SW 1271 (cell line): ENCODE data around the gene KLHL17.
"Not testable (repeated sequence)": the region's sequence is repeated elsewhere in the genome, so short reads cannot be mapped to it uniquely, and the experiment has no call there.

ENCODE experiments used
- DNase-seq, 2 experiments: peaks; one replicate each; lab custom pipeline; 2025; lab: John Stamatoyannopoulos, UW

KLHL17 gene

DNA sequence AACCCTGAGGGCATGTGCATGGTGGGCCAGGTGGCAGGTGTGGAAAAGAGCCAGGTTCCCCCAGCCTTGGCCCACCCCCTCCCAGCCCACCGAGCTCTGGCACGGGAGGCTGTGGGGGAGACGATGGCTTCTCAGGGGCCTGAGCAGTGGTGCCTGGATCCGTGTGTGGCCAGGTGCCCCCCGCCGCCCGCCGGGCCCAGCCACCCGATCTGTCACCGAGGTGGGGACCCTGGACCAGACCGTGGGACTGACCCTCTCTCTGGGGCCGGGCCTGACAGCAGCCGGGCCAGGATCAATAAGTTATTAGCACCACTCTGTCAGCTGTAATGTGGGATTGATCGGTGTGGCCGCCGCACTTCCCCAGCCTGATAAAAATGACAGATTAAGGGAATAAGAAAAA, 22.9 kb upstream of the KLHL17 start:
- no peak for DNase-seq

DNA sequence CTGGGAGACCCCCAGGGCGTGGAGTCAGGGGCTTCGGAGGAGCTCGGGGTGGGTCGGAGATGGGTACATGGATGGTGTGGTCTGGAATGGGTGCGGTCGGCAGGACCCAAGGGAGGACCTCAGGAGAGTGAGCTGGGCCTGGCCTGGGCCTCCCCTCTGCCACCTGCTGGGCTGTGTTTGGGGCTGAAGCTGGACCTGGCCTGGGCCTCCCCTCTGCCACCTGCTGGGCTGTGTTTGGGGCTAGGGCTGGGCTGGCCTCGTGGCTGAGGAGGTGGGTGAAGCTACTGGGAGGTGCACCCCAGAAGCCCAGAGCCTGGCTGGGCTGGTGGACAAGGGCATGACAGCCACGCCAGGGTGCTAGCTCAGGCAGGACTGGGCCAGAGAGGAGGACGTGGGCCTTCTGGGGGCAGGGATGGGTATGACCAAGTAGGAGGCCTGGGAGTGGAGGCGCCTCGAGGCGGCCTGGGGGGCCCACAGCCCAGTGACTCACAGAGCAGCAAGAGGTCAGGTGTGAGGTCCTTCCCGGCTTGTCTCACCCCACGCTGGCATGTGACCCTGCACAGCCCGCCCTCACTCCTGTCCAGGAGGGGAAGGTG, 22.2 kb upstream of the KLHL17 start:
- peak in 1 of 2 experiments; percentile 15 for DNase-seq

DNA sequence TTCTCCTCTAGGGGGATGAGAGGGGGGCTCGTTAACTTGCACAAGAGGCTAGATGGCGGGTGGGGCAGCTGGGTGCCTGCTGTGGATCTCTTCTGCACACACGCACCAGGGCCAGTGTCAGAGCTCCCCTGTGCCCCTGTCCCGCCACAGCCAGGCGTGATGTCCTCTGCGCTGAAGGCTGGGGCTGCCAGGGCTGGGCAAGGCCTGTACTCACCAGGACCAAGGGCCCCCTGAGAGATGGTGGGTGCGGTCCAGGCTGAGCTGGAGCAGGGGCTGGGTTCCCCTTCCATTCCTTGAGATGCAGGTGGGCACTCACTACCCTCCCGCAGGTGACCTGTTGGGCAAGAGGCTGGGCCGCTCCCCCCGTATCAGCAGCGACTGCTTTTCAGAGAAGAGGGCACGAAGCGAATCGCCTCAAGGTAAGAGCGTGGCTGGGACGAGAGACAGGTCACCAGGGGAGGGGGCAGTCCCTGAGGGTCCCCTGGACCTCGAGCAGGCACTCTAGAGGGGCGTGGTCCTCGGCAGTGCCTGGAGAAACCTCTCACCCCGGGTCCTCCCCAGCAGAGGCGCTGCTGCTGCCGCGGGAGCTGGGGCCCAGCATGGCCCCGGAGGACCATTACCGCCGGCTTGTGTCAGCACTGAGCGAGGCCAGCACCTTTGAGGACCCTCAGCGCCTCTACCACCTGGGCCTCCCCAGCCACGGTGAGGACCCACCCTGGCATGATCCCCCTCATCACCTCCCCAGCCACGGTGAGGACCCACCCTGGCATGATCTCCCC, 21.5 kb upstream of the KLHL17 start:
- DNase-seq, result no peak

DNA sequence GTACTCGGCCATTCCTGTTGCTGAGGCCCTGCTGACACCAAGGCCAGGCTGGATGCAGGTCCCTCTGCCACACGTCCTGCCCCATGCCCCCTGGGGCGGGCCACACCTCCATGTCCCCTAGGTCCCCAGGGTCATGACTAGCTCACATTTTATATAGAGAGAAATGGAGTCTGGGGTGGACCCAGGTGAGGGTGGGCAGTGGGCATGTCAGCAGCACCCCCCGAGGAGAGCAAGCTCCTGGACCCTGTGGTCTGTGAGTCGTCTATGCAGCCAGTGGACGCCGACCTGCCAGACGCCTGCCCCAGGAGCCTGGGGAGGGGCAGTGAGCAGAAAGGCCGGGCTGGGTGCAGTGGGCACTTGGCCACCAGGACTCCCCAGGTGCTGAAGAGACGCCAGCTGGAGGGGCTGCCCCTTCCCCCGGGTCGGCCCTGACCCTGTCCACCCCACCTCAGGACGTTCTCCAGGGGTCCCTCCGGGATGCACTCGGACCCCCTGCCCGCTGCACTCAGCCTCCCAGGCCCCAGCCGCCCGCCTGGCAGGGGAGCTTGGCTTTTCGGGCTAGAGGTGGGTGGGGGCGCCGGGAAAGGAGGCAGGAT, 20.8 kb upstream of the KLHL17 start:
- DNase-seq, result no peak

DNA sequence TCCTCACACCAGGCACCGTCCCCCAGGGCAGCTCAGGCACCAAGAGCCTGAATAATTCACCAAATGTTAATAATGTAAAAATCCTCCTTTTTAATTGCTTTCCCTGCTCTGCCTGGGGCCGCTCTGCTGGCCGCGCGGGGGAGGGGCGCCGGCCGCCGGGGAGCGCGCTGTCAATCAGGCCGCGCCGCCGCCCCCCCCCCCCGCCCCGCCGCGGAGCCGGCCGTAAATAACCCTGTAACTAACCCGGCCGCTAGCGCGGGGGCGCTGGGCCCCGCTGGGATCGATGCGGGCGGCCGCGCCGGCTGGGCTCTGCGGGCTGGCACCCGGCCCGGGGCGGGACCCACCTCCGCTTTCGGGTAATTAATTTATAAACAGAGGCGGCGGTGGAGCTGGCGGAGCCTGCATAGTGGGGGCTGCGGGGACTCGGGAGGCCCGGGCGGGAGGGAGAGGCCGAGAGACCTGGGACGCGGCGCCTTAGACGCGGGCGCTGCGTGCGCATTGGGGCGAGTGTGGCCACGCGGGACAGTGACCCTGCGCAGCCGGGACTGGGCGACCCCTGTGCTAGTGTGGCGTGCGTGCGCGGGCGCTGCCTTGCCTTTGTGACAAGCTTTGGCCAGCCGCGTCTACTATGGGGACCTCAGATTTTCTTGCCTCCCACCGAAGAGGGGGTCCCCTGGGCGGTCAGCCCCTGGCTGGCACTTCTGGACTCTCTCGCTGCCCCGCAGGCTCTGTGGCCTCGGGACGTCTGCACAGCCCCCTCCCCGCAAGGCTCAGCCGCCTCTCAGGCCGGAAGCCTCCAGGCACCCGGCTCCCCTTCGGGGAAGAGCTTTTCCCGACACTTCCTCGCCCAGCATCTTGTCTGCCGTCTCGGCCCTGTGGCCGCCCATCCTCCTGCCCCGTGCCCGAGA, 20.0 kb upstream of the KLHL17 start:
- no peak for DNase-seq

DNA sequence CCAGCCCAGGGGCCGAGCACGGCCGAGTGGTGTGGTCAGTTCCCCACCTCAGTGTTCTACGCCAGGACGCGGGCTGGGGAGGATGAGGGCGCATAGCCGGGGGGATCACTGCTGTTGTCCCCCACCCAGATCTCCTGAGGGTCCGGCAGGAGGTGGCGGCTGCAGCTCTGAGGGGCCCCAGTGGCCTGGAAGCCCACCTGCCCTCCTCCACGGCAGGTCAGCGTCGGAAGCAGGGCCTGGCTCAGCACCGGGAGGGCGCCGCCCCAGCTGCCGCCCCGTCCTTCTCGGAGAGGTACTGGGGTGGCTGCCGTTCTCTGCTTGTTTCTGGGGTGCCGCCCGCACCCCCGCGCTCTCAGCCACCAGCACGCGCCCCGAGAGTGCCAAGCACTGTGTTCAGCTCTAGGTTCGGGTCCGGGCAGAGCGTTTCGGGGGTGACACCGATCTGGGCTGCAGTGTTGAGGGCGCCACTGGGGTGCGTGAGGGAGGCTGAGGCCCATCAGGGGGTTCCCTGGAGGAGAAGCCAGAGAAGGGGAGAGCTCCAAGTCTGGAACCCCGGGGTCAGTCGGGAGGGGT, 19.3 kb upstream of the KLHL17 start:
- no peak for DNase-seq

DNA sequence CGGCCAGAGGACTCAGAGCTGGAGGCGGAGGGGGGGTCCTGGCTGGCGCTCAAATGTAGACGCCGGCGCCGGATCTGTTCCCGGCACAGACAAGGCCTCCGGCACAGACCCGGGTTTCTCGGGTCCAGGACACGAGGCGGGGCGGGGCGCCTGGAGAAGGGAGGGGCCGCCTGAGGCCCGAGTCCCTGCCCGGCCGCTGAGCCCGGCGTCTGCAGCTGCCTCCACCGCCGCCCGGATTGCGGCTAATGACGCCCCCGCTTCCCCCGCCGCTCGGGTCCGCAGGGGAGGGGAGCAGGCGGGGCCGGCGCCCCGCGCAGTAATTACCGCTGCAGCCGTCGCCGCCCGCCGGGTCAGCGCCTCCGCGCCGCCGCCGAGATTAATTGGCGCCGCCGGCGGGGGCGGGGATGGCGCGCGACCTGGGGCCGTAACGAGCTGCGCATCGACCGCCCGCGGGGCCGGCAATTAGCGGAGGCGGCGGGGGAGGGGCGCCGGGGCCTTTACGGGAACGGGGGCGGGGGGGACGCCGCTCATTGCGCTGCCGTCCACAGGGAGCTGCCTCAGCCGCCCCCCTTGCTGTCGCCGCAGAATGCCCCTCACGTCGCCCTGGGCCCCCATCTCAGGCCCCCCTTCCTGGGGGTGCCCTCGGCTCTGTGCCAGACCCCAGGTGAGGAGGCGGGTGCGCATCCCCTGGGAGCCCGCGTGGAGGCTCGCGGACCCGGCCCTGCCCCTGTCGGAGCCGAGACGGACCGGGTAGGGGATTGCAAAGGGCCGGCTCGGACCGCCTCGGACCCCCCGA, 18.6 kb upstream of the KLHL17 start:
- DNase-seq, result peak in 1 of 2 experiments; percentile 20

DNA sequence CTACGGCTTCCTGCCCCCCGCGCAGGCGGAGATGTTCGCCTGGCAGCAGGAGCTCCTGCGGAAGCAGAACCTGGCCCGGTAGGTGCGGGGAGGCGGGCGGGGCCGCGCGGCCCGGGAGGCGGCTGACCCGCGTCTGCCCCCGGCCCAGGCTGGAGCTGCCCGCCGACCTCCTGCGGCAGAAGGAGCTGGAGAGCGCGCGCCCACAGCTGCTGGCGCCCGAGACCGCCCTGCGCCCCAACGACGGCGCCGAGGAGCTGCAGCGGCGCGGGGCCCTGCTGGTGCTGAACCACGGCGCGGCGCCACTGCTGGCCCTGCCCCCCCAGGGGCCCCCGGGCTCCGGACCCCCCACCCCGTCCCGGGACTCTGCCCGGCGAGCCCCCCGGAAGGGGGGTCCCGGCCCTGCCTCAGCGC, 18.0 kb upstream of the KLHL17 start:
- DNase-seq, result no peak

DNA sequence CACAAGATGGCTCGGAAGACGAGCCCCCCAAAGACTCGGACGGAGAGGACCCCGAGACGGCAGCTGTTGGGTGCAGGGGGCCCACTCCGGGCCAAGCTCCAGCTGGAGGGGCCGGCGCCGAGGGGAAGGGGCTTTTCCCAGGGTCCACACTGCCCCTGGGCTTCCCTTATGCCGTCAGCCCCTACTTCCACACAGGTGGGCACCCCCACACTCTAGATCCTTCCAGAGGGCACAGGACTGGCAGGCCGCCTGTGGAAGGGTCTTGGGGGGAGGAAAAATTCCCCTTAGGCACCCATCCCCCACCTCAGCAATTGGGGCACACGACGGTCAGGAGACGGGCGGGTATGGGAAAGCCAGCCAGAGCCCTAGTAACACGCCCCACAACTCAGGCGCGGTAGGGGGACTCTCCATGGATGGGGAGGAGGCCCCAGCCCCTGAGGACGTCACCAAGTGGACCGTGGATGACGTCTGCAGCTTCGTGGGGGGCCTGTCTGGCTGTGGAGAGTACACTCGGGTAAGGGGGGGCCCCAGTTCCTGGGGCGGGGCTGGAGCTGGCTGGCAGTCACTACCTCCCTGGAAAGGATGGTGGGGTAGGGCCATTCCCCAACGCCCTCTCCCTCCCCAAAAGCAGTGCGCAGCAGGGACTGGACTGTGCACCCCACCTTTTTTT, 17.4 kb upstream of the KLHL17 start:
- DNase-seq, result no peak

DNA sequence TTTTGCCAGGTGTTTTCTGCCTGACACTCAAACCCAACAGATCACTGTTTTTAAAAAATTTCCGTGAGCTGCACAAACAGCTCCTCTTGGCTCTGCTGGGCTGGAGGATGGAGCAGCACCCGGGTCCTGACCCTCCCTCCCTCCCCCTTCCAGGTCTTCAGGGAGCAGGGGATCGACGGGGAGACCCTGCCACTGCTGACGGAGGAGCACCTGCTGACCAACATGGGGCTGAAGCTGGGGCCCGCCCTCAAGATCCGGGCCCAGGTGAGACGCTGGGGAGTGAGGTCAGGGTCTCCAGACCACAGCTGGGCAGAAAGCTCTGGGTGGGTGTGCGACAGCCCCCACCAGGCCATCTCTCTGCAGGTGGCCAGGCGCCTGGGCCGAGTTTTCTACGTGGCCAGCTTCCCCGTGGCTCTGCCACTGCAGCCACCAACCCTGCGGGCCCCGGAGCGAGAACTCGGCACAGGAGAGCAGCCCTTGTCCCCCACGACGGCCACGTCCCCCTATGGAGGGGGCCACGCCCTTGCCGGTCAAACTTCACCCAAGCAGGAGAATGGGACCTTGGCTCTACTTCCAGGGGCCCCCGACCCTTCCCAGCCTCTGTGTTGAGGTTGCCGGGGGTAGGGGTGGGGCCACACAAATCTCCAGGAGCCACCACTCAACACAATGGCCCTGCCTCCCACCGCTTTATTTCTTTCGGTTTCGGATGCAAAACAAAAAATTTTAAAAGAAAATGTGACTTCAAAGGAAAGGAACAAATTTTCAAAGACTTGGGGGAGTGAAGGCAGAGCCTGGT, 16.6 kb upstream of the KLHL17 start:
- DNase-seq, result no peak

DNA sequence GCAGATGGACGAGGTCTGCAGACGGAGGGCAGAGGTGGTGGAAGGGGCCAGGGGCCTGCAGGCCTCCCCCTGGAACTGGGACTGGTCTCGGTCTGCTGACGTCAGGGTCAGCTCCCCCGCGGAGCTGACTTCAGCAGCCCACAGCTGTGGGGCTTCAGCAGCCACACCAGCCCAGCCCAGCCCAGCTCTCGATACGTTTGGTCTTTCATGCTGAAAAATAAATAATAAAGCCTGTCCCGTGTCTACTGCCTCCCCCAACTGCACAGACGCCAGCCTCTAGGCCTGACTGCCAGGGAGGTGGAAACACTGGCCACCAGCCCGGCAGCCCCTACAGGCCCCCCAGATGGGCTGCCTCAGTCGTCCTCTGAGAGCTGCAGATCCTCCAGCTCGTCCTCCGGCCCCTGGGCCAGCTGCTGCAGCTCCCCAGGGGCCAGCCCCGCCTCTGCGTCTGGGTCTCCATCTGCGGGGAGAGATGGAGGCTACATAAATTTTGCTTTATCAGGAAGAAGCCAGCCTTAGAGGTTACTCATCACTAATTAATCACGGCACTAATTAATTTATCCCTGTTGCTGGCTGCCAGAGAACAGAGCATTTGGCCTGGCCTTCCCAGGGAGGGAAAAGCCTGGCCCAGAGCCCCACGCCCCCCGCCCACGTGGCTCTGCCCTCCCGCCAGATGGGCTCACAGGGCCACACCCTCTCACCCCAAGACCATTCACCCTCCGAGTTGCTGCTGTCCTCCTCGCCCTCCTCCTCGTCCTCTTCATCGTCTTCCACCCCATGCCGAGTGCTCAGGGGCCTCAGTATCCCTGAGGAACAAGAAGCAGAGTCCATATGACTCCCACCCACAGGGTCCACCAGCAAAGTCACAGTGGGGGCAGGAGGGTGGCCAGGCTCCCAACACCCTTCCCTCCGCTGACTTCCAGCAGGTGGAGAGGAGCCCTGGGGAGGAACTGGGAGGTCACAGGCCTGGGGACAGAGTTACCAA, 15.8 kb upstream of the KLHL17 start:
- DNase-seq, result no peak

DNA sequence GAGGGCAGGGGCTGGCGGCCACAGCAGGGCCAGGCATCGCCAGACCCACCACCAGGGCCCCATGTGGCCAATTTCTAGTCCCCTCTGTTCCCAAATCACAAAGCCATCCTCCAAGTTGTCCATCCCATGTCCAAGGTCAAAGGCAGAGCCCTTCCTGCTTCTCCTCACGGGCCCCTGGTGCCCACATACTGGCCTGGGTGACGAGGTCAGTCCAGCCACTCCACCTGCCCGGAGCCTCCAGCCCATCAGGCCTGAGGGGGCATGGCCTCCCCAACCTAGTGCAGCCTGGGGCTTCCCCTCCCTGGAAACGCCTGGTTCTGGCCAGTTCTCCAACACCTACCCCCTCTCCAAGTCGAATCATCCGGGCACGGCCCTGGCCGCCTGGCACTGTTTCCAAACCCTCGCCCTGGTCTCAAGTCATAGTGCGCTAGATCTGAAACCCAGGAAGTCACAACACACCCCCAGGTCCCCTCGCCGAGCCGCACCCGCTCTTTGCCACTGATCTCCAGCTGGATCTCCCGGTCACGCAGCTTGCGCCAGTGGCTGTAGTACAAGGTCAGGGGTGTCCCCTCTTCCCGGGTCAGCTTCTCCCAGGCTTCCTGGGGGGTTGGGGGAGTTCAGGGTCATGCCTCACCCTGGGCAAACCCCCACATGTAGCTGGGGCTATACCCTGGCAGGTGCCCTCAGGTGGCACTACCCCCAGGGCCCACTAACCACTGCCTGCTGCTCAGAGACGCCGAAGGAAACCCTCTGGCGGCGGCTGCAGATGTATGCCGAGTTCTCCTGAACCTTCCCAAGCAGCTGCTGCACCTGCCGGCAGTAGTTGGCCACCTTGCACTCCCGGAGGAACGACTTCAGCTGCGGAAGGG, 14.5 kb upstream of the KLHL17 start:
- no peak for DNase-seq

DNA sequence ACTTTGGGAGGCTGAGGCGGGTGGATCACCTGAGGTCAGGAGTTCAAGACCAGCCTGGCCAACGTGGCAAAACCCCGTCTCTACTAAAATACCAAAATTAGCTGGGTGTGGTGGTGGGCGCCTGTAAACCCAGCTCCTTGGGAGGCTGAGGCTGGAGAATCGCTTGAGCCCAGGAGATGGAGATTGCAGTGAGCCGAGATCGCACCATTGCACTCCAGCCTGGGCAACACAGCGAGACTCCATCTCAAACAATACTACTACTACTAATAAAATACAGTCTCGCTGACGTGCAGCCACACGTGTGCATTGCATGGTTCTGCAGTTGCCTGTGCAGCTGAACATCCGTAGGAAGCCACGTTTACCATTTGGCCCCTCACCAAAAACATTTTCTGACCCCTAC, 13.6 kb upstream of the KLHL17 start:
- not testable (repeated sequence) for DNase-seq

DNA sequence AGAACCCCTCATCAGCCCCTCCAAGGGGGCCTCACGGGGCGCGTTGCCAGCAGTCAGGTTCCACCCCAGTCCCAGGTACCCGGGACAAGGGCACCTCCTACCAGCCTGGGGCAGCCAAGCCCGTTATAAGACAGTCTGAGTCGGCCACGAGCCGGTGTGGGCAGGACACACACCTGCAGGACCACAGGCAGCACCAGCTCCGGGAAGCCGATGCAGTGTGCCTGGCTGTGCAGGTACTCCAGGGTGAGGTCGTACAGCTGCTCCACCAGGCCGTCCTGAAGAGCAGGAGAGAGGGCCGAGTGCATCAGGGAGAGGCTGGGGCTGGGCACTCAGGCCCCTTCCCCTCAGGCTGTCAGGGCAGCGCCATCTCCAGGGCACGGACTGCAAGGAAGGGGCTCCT, 12.4 kb upstream of the KLHL17 start:
- no peak for DNase-seq

DNA sequence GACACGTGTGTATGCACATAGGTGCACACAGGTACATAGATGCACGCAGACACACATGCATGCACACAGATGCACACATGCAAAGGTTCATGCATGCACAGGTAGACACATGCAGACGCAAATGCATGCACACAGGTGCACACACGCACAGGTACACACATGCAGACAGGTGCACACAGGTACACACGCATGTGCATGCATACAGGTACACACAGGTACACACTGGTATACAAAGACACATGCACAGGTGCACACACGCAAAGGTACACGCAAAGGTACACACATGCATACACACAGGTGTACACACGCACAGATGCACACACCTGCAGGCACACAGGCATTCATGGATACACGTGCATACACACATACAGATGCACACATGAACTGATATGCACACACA, 10.1 kb upstream of the KLHL17 start:
- no peak for DNase-seq

DNA sequence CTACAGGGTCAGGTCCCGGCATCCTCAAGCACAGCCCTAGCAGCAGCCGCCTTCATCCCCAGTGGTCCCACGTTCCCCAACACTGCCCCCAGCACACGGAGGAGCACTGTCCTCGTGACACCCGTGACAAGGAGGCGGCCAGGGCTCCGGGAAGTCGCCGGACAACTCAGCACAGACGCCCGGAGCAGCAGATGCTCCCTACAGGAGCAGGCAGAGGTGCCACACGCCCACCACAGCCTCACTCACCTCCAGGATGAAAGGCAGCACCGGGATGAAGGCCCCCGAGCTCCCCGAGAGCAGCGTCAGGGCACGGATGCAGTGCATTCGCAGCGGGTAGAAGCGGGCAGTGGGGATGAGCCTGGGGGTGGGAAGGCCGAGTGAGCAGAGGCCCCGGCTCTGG, 9.5 kb upstream of the KLHL17 start:
- DNase-seq, result no peak

DNA sequence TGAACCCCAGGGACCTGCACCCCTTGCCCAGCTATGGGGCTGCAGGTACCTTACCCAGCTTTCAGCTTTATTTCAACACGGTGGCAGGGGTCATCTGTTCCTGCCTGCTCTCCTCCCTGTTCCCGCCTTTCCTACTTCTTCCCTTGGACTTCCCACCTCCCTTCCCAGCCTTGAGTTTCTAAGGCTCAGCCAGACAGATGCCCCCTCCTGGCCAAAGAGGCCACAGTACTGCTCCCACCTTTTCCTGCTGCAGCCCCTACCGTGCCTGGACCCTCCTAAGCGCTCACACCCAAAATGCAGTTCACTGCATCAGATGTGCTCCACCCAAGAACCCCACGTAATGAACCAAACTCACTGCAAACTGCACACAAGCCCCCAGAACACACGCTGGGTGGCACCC, 9.0 kb upstream of the KLHL17 start:
- peak in 1 of 2 experiments; percentile 13 for DNase-seq

DNA sequence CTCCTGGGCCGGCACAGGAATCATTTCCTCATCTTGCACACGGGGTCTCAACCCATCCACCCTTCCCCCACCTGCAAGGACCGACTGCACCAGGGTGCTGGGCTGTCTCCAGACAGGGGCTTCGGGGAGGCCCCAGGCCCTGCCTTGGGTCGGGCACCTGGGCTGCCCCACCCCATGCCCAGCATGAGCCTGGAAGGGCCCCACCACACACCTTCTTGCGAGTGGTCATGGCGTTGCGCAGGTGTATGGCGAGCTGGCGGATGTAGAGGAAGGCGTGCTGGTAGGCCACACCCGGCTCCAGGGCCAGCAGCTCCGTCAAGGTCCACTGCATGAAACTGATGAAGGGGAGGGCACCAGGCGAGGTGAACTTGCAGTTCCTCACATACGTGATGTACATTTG, 8.2 kb upstream of the KLHL17 start:
- no peak for DNase-seq
